Astrocyte of the hippocampus (primary cell): Measurements from ENCODE around the gene SOX6.
A peak's percentile ranks its signal among the peaks of the same experiment; 100 is the strongest.

Source experiments
- DNase-seq: peaks from one replicate; pipeline ENCODE4 v3.0.0; 2011; ENCODE audit warnings: low read depth, low spot score

The SOX6 gene

DNA sequence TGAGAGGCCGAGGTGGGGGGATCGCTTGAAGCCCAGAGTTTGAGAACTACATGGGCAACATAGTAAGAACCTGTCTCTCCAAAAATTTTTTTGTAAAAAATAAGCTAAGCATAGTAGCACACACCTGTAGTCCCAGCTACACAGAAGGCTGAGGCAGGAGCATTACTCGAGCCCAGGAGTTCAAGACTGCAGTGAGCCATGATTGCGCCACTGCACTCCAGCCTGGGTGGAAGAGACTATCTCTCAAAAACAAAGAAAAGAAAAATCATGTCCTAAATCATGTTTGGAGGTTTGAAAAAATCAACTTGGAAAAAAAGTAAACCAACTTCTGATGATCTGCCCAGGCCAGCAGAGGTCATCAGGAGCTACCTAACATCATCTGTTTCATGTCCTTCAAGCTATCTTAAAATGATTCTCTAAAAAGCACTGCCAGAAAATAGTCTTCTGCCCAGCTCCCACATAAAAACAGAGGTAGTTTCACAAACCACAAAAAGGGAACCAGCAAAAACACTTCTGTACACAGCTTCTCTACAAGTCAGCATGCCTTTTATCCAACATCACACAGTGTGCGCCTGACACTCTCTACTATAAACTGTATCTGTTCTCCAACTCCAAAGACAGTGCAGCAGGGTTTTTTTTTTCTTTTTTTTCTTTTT is 165.0 kb downstream of the SOX6 start:
- DNase-seq: no peak

DNA sequence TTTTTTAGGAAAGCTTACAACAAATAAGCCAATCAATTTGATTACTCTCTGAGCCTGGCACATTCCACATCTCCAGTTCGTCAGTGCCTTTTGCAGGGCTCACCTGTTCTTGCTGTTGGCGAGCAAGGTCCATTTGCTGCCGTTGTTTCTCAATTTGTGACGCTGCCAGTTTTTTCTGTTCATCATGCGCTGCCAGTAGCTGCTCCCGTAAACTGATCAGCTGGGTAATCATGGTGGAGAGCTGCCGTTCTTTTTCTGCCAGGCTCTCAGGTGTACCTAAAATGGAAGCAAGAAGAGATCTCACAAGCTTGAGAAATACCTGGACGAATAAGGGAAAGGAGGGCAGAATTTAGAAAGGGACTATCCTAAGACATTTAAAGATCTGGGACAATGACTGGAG is 169.7 kb downstream of the SOX6 start:
- DNase-seq: no peak

DNA sequence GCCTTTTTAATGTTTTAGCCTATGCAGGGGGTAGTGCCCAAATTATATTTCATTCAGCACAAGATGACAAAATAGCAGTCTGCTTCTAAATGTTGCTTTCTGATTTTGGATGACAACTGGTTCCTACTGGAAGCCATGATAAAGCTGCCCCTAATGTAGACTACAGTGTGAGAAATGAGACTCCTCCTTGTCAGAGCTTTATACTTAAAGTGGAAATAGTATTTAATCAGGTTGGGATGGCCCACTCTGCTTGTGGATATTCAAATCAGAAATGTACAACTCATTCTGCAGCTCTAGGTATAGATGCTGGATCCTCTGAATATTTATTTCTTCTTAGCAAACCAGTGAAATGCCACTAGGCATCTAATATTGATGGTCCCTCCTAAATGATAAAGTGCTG is 171.3 kb downstream of the SOX6 start:
- no peak for DNase-seq

DNA sequence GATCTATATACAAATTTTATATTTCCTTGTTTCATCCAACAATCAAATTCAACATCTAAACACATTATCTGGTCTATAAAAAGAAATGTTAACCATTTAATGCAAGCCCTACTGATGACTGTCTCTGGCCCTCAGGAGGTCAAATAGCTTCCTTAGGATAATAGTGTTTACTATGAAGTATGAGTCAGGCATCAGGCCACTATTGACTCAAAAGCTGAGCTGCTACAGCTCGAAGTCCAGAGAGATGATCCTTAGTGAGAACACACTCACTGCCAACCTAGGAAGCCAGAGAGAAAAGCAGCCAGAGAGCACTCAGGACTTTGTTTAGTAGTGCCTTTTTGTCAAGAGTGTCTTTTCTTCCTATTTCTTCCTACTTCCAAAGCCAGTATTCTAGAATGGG is 171.8 kb downstream of the SOX6 start:
- DNase-seq: peak; percentile 55

DNA sequence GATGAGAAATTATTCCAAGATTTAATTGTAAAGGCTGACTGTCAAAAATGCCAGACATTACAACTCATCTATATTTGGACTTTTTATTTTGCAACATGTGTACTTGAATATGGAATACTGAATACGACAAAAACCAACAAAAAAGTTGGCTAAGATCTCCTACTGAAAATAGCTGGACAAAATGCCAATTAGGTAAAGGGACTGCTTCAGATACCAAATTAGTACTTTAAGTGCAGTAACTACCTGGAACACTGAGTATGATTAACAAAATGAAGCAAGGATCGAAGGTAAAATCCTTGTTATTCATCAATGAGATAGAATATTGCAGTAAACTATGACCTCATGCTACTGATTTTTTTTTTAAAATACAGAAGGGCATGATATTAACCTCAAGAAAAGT is 173.8 kb downstream of the SOX6 start:
- no peak for DNase-seq

DNA sequence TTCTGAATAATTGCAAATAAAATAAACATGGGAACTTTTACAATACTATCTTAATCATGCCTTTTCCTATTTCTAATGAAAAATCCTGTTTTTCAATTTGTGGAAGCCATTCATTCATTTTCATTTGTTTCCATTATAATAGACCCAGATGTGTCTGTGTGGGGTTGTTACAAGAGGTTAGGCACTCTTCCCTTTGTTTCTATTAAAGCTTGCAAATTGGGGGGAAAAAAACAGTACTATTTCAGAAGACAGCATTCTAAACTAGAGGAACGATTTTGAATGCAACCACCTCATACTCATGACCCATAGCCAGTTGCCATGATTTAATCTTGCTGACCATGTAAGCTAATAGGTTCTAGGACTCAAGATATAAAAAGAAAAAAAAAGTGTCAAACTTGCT is 175.5 kb downstream of the SOX6 start:
- DNase-seq: no peak

DNA sequence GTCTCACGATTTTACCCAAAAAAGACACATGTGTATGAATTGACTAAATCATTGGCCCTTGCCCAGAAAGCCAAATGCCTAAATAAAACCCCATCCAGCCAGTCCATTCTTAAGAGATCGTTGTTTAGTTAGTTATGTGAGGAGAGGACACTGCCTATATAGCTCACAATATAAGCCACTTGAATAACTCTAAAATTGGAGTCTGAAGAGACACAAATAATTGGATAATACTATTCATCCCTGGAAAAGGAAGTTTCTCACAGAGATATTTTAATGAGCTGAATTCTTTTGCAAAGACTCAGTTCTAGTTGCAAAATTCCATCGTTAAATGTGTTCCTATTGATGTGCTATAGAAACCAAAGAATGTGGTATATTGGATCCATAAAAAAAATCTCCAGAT is 176.7 kb downstream of the SOX6 start:
- DNase-seq: no peak

DNA sequence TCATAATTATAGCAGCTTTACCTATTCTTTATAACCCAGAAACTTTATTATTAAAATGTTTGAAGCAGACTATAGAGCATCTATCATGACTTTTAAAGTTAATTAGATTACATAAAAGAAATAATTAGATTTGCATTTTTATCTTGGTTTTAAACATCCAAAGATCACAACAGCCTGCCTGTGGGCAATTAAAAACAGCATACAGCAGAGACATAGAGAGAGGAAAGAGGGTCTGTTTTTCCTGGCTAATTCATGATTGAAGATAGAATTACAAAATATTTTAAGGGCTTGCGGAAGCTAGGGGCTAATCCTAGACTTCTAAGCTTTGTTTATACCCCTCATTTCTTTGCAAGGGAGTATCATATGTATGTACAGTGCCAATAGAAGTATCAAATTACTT is 178.1 kb downstream of the SOX6 start:
- DNase-seq: no peak

DNA sequence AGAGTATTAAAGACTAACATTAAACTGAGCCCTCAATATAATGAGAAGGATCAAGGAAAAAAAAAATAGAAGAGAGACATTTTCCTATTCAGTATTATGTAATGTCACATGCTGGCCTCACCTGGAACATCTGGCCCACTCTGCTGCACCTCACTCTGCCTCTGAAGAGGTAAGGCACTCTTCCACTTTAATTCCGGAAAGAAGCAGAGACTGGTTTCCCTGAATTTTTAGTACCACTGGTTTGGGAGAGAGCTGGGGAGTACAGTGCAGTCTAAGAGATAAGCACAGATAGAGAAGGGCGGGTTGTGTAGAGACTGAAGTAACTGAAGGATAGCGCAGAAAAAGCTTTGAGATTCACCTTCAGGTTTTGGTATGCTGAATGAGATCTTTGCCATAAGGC is 178.7 kb downstream of the SOX6 start:
- no peak for DNase-seq

DNA sequence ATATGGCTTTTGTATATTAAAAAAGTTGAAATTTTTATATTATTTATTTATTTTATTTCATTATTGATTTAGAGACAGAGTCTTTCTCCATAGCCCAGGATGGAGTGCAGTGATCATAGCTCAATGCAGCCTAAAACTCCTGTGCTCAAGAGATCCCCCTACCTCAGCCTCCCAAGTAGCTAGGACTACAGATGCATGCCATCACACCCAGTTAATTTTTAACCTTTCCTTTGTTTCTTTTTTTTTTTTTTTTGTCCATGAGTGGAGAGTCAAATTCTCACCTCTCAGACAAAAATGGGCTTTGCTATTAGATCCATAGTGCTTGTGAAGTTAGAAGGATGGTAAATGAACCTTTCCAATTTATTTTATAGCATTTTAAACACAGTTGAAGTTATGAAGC is 182.5 kb downstream of the SOX6 start:
- no peak for DNase-seq

DNA sequence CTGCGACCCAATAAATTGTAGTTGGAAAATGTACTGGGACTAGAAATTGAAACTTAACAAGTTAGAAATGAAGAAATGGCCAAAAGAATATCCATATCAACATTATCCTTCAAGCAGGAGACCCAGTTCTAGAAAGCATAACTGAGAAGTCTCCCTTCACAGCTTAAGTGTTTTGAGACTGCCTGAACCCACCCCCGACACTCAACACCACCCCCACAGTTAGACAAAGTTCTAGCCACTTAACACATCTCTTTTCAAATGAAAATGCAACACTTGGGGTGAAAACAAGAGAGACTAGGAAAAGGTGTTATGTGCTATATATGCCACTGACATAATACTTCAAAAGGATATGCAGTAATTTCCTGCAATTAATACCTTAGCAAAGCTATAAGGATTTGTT is 184.5 kb downstream of the SOX6 start:
- DNase-seq: no peak

DNA sequence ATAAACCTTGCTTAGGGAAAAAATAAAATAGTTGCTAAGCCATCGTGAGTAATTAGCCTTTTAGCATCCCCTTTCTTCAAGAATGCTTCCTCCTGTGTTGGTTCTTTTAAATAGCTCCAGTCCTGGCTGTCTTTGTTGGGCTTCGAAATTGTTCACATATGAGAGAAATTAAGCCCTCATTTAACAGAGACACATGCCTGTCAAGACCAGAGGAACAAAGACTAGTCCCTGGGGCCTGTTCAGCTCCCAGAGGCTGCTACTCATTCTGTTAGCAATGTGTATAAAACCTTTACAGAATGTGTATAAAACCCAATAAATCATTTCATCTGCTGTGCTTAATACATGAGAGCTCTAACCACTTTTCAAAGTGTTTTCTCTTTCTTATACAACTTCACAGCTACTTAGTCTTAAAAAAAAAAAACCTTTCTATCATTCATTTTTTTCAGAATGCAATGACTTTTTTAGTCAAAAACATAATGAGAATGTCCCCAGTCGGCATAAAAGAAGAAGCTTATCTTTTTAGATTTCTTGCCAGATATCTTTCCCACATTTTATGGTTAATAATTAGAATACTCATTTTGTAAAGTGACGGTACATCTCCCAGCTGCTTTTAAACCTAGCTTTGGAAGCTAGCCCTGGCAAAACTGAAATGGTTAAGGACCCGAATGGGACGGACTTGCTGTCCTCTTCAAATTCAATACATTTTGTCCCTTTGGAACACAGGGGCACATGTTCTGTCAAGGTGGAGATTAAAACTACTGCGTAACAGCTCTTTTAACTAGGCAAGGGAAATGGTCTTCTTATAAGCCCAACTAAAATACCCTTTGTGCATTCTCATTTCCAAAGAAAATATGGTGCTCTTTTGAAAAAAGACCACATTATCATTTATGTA is 186.1 kb downstream of the SOX6 start:
- DNase-seq: no peak

DNA sequence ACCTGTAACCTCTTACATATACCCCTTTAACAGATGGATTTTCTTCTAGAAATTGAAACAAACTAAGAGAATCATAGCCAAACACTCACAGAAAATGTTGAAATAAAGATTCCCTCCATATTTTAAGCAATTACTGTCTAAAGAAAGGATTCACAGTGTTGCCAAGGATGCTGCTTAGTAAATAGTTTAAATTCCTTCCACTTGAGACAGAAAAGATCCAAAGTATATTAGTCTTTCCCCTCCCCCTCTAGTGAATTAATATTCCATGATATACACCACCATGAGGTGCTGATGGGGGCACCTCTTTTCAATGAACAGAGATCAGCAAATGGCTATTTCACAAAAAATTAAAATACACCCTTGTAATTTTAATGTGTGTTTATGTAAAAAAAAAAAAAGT is 186.8 kb downstream of the SOX6 start:
- DNase-seq: peak; percentile 16

DNA sequence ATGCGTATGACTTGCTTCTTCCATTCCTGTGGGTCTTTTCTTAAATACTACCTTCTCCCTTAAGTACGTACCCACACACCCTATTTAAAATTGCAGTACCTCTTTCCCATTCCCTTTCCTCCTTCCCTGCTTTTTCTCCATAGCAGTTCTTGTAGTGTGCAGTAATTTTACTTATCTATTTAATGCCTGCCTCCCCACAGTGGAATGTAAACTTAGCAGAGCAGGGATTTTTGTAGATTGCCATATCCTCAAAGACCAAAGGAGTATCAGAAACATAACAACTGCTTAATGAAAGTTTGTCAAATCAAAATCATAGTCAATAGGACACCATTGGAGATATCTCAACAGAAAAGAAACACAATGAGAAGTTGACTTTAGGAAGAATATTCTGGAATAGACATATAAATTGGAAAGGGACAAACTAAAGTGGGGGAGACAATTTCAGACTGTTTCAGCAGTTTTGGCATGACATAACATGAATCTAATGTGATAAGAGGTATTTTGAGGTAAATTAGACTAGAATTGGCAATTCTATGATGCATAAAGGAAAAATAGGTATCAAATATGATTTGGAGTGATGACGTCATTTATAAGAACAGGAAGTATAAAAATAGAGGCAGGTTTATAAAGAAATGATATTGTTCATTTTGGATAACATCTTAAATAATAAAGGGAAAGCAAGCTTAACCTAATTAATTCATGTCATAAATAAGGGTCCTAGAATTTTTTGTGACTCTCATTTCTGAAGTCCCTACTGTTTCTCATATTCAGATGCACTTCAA is 188.4 kb downstream of the SOX6 start:
- DNase-seq: no peak

DNA sequence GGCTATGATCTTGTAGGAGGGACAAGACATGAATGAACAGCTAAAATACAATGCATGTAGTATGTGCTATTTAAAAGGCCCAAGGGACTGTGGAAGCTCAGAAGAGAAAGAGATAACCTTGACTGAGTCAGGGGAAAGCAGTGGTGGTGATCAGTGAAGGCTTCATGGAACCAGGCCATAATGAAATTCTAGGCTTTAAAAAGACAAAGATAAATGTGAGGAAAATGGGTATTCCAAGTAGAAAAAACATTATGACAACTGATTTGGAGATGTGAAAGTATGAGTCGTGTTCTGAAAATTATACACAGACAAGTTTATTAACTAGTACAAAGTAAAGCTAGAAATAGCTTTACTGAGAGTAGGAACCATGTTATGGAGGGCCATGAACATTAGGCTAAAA is 189.8 kb downstream of the SOX6 start:
- DNase-seq: no peak

DNA sequence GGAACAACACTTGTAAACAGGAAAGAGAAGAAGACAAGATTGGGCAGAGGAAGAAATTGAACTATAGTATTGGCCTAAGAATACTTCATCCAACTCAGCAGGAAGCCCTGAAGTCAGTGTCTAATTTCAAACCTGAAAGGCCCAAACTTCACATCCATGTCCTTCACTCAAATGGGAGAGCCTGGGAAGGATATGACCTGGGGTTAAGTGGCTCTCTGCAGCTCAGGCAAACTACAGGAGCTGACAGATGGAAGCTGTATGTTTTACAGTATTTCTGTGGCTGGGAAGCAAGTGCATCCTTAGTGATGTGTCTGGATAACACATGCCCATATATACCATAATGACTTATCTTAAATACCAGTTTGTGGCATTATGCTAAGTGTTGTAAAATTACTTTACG is 196.2 kb downstream of the SOX6 start:
- DNase-seq: no peak

DNA sequence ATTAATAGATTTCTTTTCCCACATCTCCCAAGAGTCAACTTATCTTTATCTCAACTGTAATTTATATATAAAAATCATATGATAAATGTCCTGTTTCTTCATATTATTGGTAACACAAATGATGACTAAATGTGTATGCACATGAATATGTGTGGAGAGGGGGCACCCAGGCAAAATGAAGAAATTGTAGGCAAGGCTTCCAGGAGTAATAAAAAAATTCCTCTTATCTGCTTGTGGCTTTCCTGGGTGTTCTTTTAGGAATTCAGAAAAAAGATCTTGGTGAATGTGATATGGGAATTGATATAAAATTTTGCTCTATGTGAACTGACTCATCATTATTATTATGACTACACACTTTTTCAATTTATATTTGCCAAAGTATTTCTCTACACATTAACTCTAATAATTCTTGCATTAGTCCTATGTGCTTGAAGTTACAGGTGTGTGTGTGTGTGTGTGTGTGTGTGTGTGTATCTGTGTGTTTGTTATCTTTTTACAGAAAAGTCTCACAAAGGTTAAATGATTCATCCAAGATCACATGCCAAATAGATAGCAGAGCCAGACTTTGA is 197.8 kb downstream of the SOX6 start:
- no peak for DNase-seq

DNA sequence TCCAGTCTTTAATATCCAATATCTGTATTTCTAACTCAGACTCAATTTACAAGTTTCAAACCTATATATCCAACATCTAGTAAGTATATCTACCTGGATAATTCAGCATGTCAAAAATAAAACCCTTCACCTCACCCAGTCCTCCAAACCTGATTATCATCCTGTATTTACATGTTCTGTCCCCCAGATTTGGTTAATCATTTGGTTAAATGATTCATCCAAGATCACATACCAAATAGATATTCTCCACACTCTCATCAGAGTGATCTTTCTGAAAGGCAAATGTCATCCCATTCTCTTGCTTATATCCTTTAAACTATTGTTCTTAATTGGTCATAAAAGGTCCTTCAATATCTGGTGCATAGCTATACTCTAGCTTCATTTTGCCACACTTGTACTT is 199.0 kb downstream of the SOX6 start:
- DNase-seq: no peak

DNA sequence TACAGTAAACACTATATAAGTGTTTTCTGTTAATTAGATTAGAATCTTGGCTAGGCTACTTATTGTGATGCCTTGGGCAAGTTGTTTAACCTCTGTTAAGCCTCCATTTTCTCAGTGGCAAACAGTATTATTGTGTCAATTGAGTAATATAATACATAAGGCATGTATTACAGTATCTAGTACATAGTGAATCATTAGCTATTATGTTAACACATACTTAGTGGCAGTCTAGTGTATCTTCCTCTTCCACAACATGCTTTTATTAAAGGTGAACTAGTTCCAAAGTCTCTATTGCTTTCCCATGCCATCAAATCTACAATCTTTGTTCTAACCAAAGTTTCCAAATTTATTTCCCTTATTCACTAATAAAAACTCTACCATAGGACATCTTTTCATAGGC is 200.9 kb downstream of the SOX6 start:
- DNase-seq: no peak

DNA sequence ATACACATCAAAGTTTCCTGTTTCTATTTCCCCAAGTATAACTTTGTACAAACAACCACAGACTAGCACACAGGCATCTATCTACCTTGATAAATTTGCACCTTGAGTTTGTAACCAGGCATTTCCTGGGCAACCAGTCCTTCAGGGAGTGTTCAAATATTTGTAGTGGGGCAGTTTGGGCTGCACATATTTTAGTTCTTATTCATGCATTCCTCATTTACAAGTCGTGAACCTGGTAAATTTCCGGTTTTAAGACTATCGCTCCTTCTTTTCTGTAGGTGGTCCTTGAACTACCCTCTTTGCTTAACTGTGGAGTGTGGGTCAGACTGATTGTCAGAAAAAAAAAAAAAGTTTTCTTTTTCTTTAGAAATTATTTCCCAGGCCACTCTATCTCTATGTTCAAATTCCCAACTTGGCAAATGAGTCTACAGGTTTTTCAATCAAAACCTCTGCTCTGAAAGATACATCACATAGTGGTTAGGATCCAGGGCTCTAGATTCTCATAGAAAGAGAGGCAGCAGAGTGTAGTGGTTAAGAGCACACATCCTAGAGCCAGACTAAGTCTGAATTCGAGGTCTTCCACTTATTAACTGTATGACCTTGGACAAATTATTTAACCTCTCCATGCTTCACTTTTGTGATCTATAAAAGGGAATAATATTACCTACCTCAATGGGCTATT is 201.5 kb downstream of the SOX6 start:
- peak; percentile 62 for DNase-seq

DNA sequence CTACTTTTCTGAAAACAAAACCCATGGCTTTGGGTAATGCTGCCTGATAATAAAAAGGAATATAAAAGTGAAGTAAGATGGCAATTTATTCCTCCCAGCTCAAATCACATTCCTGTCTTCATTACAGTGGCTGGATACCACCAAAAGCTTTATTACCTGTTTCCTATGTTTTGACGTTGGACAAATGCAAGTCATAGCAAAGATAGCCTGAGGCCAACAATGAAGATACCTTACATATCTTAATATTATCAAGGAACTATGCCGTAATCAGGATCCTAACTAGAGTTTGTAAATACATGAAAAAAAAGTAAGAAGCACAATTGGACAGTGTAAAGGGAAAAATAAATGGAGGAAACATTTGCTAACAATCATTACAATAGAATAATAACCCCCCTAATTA is 202.4 kb downstream of the SOX6 start:
- no peak for DNase-seq

DNA sequence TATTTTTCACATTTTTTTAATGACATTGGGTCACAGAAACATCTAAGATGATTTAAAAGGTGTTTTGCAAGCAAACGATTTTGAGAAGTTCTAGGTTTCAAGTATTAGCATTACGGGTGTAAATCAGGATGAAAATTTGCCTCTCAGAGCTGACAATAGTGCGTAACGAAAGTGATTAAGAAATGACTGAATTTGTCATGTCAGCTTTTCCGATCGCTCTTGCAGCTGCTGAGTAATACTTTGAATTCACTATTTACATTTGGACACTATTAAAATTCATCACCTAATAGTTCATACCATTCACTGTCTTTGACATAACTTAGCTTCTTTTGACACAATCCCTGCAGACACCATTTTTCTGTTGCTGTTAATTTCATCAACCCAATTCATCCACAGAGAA is 205.2 kb downstream of the SOX6 start:
- DNase-seq: no peak
